HG02970 (cell line): ENCODE measurements around the gene KRT24.
"Not testable (repeated sequence)": the region's sequence is repeated elsewhere in the genome, so short reads cannot be mapped to it uniquely, and the experiment has no call there.

Experiments
- ATAC-seq: cut with Tn5 transposase; IDR thresholded peaks from one replicate; pipeline ENCODE4 v1.9.1; 2021; ENCODE audit warnings: mild to moderate bottlenecking, moderate library complexity, moderate number of reproducible peaks; ENCODE audit not compliant: unreplicated experiment, low FRiP score

The KRT24 gene

GRCh38 chr17:40703652-40704051 is at the start of gene KRT24:
TSS of gene KRT24 (minus strand) at chr17:40703752. CDS start at chr17:40703693, 59 bp downstream.
- ATAC-seq, result no peak

- ATAC-seq, result no peak
These were observed 47.5 kb upstream of the KRT24 start for GRCh38 chr17:40751065-40751464.

GRCh38 chr17:40750391-40750790 is 46.8 kb upstream of the KRT24 start:
- no peak for ATAC-seq

DNA sequence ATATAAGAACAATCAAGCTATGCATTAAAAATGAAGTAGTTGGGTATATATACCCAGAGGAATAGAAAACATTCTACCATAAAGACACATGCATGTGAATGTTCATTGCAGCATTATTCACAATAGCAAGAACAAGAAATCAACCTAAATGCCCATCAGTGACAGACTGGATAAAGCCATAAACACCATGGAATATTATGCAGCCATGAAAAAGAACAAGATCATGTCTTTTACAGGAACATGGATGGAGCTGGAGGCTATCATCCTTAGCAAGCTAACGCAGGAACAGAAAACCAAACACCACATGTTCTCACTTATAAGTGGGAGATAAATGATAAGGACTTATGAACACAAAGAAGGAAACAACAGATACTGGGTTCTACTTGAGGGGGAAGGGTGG is 45.1 kb upstream of the KRT24 start:
- not testable (repeated sequence) for ATAC-seq

DNA sequence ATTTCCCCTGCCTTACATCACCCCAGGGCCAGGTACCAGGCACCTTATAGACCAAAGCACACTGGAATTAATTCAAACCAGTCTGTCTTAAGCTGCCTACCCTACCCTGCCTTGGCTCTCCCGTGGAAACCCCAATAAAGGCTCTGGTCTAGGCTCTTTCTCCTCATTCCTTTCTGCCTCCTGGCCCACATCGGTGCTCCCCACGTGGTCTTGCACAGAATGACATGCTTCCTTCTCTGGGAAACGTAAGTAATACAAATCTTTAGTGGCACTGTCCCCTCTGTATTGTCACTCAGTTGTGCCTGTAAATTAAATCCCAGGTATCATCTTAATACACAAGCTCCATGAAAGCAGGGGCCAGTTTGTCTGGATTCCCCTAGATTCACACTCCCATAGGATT is 35.0 kb upstream of the KRT24 start:
- no peak for ATAC-seq

GRCh38 chr17:40735016-40735415 is 31.5 kb upstream of the KRT24 start:
- no peak for ATAC-seq

DNA sequence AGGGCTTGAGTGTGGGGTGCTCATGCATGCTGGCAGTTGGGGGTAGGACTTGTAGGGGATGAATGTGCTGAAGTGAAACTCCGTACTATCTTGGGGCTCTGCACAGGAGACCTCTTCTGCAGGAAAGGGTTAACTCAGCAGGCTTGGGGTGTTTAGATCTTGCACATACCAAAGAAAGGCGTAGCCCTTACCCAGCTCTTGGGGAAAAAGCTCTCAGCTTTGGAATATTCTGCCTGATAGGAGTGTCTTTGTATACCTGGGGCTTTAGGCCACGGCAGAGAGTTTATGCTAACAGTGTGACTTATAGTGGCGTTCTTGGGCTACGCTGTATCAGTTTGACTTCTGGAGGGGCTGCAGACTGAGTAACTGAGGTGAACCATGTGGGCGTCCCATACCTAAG is 30.5 kb upstream of the KRT24 start:
- no peak for ATAC-seq

DNA sequence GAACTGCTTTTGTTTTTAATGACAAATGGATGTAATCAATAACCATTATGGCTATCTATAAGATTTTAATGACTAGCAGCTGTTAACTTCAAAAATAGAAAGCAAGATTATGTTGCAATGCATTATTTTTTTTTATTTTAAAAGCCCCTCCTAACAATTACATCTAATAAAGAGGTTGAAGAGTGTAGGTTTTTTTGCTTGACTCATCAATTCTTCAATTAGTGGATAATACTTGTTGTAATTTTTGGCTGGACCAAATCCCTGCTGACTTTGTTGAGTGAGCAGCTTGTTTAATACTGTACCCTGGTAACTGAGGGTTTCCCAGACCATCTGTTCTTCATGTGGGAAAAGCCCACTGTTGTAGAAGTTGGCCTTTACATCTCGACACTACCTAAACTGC is 27.4 kb upstream of the KRT24 start:
- no peak for ATAC-seq

DNA sequence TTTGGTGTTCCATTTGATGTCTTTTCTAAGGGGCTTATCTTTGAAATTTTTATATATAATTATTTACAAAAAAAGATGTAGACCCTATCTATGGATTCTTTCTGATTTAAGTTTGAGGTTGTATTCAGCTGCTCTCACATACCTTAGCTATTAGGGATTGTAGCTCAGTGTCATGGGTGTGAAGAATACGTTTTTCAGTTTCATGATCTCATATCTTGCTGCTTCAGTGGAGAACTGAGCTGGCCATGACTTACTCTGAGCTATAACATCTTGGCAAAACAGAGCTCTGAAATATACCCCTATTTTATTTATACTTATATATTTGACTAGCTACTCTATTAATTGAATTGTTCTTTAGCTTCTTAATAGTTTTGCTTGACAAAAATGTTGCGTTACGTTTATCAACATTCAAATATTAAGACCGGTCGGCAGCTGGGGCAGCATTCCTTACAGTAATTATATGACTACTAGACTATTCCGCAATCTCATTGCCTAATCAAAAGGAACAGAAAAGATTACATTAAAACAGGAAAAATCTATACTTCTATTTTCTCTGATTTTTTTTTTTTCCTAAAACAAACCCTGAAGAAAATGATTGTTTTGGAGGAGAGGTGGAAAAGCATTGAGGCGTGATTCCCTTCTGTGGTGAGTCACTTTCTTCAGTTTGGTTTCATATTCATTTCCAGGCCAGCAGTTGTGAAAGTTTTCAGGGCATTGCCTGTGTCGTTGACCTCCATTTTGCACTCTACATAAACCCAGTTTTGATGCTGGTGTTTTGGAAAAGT is 24.1 kb upstream of the KRT24 start:
- ATAC-seq, result no peak

DNA sequence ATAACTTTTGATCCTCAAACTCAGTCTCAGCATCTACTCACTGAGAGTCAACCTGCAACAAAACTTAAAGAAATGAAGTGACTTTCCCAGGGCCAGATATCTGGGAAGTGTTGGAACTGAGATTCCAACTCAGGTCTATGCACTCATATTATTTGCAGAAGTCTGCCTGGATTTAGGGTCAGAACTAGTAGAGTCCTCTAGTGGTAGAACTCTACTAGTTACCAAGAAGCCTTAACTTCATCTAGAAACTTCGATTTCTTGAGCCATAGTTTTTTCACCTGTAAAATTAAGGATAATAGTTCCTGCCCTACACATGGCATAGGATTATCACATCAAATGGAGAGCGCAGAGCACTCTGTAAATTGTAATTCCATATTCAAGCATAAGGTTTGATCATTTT is 23.4 kb upstream of the KRT24 start:
- no peak for ATAC-seq

DNA sequence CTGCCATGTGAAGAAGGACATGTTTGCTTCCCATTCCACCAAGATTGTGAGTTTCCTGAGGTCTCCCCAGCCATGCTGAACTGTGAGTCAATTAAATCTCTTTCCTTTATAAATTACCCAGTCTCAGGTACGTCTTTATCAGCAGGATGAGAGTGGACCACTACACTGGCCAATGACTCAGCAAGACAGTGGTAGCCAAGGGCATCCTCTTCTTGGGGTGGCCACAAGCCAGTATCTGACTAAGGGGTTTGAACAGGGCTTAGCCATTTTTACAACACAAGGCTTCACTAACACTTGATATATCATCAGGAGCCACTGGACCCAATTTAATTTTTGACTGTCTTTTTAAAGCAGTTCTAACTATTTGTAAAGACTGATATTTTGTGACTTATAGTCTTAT is 21.1 kb upstream of the KRT24 start:
- no peak for ATAC-seq

DNA sequence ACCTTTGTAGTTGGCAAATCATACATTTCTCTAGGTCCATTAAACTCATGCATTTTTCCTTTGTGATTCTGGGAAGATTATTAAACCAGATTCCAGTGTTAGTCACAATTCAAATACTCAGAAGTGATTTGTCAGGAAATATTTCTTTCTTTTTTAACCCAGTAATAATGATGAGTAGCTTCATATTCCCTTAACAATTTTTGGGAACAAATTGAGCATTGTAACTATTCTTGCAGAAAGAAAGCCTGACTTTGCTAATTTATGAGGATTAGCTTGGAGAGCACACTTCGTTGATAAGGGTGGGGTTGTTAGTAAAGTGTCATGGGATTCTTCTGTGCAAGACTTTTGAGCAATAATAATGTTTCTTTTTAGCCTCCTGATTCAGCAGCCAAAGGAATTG is 18.7 kb upstream of the KRT24 start:
- no peak for ATAC-seq

- ATAC-seq, result no peak
These were observed 17.3 kb upstream of the KRT24 start for GRCh38 chr17:40720899-40721298.

DNA sequence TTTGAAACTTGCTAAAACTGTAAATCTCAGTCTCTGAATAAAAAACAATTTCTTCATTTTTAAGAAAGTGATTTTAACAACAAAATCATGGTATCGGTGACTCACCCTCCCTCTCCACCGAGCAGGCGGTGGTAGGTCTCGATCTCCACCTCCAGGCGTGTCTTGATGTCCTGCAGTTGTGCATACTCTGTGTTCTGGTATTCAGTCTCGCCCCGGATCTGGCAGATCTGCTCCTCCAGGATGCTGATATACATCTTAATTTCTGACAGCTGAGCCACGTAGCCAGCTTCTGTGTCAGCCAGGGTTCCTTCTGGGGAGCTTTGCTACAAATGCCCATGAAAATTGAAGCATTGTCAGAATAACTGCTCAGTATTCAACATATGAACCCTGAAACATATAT is 15.4 kb upstream of the KRT24 start:
- no peak for ATAC-seq

GRCh38 chr17:40717776-40718175 is 14.2 kb upstream of the KRT24 start:
- ATAC-seq, result no peak

- no peak for ATAC-seq
These were observed 10.9 kb upstream of the KRT24 start for GRCh38 chr17:40714473-40714872.

GRCh38 chr17:40707745-40708144 is 4.2 kb upstream of the KRT24 start:
- no peak for ATAC-seq

GRCh38 chr17:40705584-40705983 is 2.0 kb upstream of the KRT24 start:
- ATAC-seq, result no peak

- no peak for ATAC-seq
These were observed 1.3 kb downstream of the KRT24 start for GRCh38 chr17:40702271-40702670.

DNA sequence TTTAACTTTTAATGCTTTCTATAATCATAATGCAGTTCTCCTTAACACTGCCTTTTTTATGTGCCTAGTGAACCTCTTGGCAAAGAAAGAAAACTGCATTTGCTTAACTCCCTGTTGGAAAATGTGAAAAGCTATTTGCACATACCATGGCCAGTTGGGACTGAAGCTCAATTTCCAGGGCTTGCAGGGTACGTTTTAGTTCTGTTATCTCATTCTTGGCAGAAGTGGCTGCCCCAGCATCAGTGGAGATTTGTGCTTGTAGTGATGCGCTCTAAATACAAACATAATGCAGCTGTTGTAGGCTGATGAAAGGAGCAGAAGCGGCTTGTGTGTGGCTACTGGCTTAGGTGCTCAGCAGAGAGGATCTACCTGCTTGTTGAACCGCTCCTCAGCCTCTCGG is 3.7 kb downstream of the KRT24 start:
- no peak for ATAC-seq

GRCh38 chr17:40699371-40699770 is 4.2 kb downstream of the KRT24 start:
- ATAC-seq, result no peak

DNA sequence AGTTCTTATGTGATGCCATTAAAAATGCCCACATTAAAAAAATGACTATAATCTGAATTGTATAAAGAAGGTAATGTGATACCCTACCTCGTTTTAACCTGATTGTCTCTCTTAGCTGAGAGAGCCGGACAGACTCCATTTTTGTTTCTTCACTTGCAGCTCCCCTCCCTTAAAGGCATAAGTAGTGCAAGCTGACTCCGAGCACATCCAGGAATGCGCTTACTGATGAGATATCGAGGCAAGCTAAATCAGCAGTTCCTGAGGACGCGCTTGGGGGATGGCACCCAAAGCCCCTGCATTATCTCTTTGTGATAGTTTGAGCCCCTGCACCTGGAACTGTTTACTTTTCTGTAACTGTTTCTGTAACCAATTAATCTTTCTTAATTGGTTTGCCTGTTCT is 6.3 kb downstream of the KRT24 start:
- no peak for ATAC-seq

DNA sequence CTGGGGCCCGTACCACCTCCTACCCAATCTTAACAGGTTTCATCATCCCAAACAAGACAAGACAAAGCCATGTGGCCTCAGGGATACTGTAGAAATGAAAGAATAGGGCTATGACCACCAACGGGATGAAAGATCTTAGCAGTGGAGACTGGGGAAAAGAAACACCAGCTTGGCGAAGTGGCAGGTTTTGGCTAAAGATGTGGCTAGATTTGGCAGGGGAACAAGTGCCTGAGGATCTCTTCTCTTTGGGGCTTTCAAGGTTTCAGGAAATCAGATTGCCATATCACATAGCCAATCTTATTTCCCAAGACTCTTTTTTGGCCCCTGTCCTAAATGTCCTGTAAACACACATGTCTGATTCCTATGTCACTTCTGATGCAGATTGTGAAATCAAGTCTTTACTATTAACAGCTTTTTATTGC is 6.9 kb downstream of the KRT24 start:
- ATAC-seq, result no peak
